HG03103 (cell line): ENCODE measurements around the gene LDAF1.
A peak's percentile ranks its signal among the peaks of the same experiment; 100 is the strongest.
"Not testable (repeated sequence)": the region's sequence is repeated elsewhere in the genome, so short reads cannot be mapped to it uniquely, and the experiment has no call there.

Source experiments
- ATAC-seq: cut with Tn5 transposase; IDR thresholded peaks from one replicate; pipeline ENCODE4 v1.9.1; 2021; ENCODE audit warnings: low read depth; ENCODE audit not compliant: unreplicated experiment

Gene LDAF1

GRCh38 chr16:21158208-21159110 is at the start of gene LDAF1:
LDAF1 (plus strand) TSS chr16:21158674; CDS start chr16:21161183, 2,509 bp downstream.
- ATAC-seq, result peak; percentile 84

- not testable (repeated sequence) for ATAC-seq
Measured at GRCh38 chr16:21115551-21115950, 42.9 kb upstream of the LDAF1 start.

GRCh38 chr16:21116148-21116693 is 42.3 kb upstream of the LDAF1 start:
- ATAC-seq, result no peak

- no peak for ATAC-seq
Measured at GRCh38 chr16:21117567-21117966, 40.9 kb upstream of the LDAF1 start.

GRCh38 chr16:21120976-21121520 is 37.4 kb upstream of the LDAF1 start:
- ATAC-seq, result no peak

GRCh38 chr16:21125191-21125590 is 33.3 kb upstream of the LDAF1 start:
- no peak for ATAC-seq

GRCh38 chr16:21126518-21126917 is 32.0 kb upstream of the LDAF1 start:
- no peak for ATAC-seq

GRCh38 chr16:21128991-21129390 is 29.5 kb upstream of the LDAF1 start:
- no peak for ATAC-seq

GRCh38 chr16:21130811-21131210 is 27.7 kb upstream of the LDAF1 start:
- ATAC-seq, result no peak

- no peak for ATAC-seq
Measured at GRCh38 chr16:21134053-21134452, 24.4 kb upstream of the LDAF1 start.

- ATAC-seq, result no peak
Measured at GRCh38 chr16:21145738-21146137, 12.7 kb upstream of the LDAF1 start.

GRCh38 chr16:21150375-21151001 is 8.0 kb upstream of the LDAF1 start, which contains the start of gene DNAH3:
DNAH3 (minus strand) TSS chr16:21150846; CDS start chr16:21150319, 527 bp downstream.
- no peak for ATAC-seq

- not testable (repeated sequence) for ATAC-seq
Measured at GRCh38 chr16:21152160-21153030, 6.1 kb upstream of the LDAF1 start.

GRCh38 chr16:21153124-21153729 is 5.2 kb upstream of the LDAF1 start:
- not testable (repeated sequence) for ATAC-seq

GRCh38 chr16:21156011-21156410 is 2.5 kb upstream of the LDAF1 start:
- not testable (repeated sequence) for ATAC-seq

GRCh38 chr16:21156767-21157467 is 1.6 kb upstream of the LDAF1 start:
- ATAC-seq, result no peak

GRCh38 chr16:21157632-21158031 is 842 bp upstream of the LDAF1 start:
- ATAC-seq, result no peak

GRCh38 chr16:21159281-21159951 is 942 bp downstream of the LDAF1 start:
- ATAC-seq, result no peak

- ATAC-seq, result no peak
Measured at GRCh38 chr16:21160276-21160675, 1.8 kb downstream of the LDAF1 start.
